ENCODE data around the gene SLC26A5. TPM values are rescaled to one million over a fixed set of nuclear protein-coding genes. Genes with fewer than 3 reads are reported as not detected.

The SLC26A5 gene
- total and polyA plus RNA-seq, 10 of the 15 experiments (the other 5 are each of a cell fraction or from before 2014, with no cell fraction given) = 0.03 TPM; not detected in 9

DNA sequence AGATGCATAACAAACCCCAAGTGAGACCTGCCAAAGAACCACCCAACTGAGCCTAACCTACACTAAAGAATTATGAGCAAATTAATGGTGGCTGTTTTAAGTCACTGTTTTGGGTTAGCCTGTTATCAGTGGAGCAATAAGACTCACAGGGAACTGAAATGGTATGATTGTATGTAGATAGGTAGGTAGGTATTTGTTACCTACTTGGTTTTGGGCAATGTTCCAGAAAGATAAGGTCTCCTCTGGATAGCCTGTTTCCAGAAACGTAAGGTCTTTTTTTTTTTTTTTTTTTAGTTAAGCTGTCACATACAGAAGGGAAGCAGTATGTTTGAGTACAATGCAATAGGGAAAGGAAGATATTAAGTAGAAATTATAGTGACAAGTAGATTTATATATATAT, 50.9 kb downstream of the SLC26A5 start (continued):
- TF ChIP-seq MTA3 (IDR thresholded peaks at IDR 0.05; ENCODE audit: borderline replicate concordance, low read length) (no peak), NR2F1 (conservative IDR thresholded peaks at IDR 0.05) (no peak)

DNA sequence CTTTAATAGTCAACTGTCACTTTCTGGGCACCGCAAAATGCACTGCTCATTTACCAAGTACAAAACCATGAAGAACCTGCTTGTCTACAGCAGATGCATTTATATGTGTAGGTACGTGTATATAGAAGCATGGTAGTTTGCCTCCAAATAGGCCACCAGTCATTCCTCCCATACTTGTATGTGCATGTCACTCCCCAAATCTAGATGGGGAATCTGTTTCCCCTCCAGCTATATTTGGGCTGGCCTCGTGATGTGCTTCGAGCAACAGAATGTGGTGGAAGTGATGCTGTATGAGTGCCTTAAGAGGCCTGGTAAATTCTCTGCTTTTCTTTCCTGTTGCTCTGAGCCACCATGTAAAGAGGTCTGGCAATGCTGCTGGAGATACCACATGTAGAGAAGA, 51.4 kb downstream of the SLC26A5 start:
- H3K36me3 ChIP-seq (ENCODE audit: control insufficient read depth in 2 of 2, insufficient read depth in 2 of 2, low read length in 1 of 2) = no peaks in the 10 kb centered on the region
- DNase-seq (ENCODE audit: low read depth, low spot score) = no peak
- in situ Hi-C loops (cut with MboI) = no loop called here
- FAIRE-seq = no peak
- H3K4me3 ChIP-seq = no peak overlapping the region
- H3K79me2 ChIP-seq (ENCODE audit: control insufficient read depth, insufficient read depth, low read length) = no peaks in the 10 kb centered on the region
- H3K27ac ChIP-seq (ENCODE audit: control insufficient read depth, insufficient read depth) = no peak overlapping the region
- ChIA-PET RAD21 (ENCODE audit: unreplicated experiment) (no interaction called here), SMC1A (ENCODE audit: uncharacterized antibody, unreplicated experiment) (no interaction called here), POLR2A (no interaction called here), CTCF (no interaction called here)
- no peaks in the 10 kb centered on the region for H3K27me3 ChIP-seq (replicated peaks in 1 of 2; ENCODE audit: control insufficient read depth in 2 of 2, insufficient read depth in 2 of 2, low read length in 1 of 2)
- H3K4me2 ChIP-seq (ENCODE audit: control insufficient read depth, insufficient read depth) = no peak overlapping the region
- intact Hi-C loops (cut with micrococcal nuclease; ENCODE audit: unreplicated experiment) = no loop called here
- TF ChIP-seq, protein P1, sequence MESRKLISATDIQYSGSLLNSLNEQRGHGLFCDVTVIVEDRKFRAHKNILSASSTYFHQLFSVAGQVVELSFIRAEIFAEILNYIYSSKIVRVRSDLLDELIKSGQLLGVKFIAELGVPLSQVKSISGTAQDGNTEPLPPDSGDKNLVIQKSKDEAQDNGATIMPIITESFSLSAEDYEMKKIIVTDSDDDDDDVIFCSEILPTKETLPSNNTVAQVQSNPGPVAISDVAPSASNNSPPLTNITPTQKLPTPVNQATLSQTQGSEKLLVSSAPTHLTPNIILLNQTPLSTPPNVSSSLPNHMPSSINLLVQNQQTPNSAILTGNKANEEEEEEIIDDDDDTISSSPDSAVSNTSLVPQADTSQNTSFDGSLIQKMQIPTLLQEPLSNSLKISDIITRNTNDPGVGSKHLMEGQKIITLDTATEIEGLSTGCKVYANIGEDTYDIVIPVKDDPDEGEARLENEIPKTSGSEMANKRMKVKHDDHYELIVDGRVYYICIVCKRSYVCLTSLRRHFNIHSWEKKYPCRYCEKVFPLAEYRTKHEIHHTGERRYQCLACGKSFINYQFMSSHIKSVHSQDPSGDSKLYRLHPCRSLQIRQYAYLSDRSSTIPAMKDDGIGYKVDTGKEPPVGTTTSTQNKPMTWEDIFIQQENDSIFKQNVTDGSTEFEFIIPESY (IDR thresholded peaks at IDR 0.05) = no peak
- TF ChIP-seq CBX5 (IDR thresholded peaks at IDR 0.05; ENCODE audit: low read depth) (no peak), ASH2L (IDR thresholded peaks at IDR 0.05; ENCODE audit: borderline replicate concordance, low read depth) (no peak), ZNF24 (IDR thresholded peaks at IDR 0.05) (no peak), SPI1 (IDR thresholded peaks at IDR 0.05; ENCODE audit: borderline replicate concordance, insufficient read depth, low read depth, low read length) (no peak), TAF1 (IDR thresholded peaks at IDR 0.05; ENCODE audit: borderline replicate concordance, low read depth, low read length) (no peak), EGR1 (IDR thresholded peaks at IDR 0.05; ENCODE audit: borderline replicate concordance in 1 of 2, low read depth in 2 of 2, low read length in 2 of 2) (no peak), SIN3A (IDR thresholded peaks at IDR 0.05; ENCODE audit: low read depth, low read length) (no peak), RELA (IDR thresholded peaks at IDR 0.05; ENCODE audit: borderline replicate concordance, partially characterized antibody) (no peak), NR2C1 (IDR thresholded peaks at IDR 0.05) (no peak), NFYB (IDR thresholded peaks at IDR 0.05; ENCODE audit: insufficient read depth, low read depth, low read length) (no peak), FOXM1 (IDR thresholded peaks at IDR 0.05; ENCODE audit: low read depth, low read length) (no peak), POLR2AphosphoS5 (IDR thresholded peaks at IDR 0.05; ENCODE audit: low read length) (no peak)
- TF ChIP-seq, protein P2, sequence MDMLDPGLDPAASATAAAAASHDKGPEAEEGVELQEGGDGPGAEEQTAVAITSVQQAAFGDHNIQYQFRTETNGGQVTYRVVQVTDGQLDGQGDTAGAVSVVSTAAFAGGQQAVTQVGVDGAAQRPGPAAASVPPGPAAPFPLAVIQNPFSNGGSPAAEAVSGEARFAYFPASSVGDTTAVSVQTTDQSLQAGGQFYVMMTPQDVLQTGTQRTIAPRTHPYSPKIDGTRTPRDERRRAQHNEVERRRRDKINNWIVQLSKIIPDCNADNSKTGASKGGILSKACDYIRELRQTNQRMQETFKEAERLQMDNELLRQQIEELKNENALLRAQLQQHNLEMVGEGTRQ (IDR thresholded peaks at IDR 0.05; ENCODE audit: borderline replicate concordance, low read depth, low read length) = no peak
- no peak overlapping the region for H2AFZ ChIP-seq (ENCODE audit: control insufficient read depth, low read depth, low read length)
- ATAC-seq = no peak
- H3K9ac ChIP-seq (ENCODE audit: control insufficient read depth, insufficient read depth, low read length) = no peak overlapping the region
- no TSS peak for BruUV-seq (replicated peaks)
- WGBS (ENCODE audit: insufficient coverage, insufficient replicate concordance, low lambda C conversion rate, missing lambda C conversion rate) = 37% methylated on average over 4 of the region's 4 CpGs
- H4K20me1 ChIP-seq (ENCODE audit: control insufficient read depth, insufficient read depth) = no peaks in the 10 kb centered on the region
- H3K4me1 ChIP-seq (ENCODE audit: control insufficient read depth, insufficient read depth, low read length) = no peaks in the 10 kb centered on the region
- no peaks in the 10 kb centered on the region for H3K9me3 ChIP-seq (replicated peaks; ENCODE audit: control insufficient read depth, insufficient read depth, low read length)

Measured in GM12878 (cell line).